HG03175 (cell line): ENCODE results near the gene NOMO2.
"Not testable (repeated sequence)": the region's sequence is repeated elsewhere in the genome, so short reads cannot be mapped to it uniquely, and the experiment has no call there.

Source experiments
- ATAC-seq: cut with Tn5 transposase; IDR thresholded peaks from one replicate; pipeline ENCODE4 v1.9.1; 2021; ENCODE audit warnings: mild to moderate bottlenecking, moderate library complexity; ENCODE audit not compliant: unreplicated experiment

The NOMO2 gene

GRCh38 chr16:18561727-18562314 is at the start of gene NOMO2:
Gene NOMO2, minus strand, starts transcription at chr16:18562097. Its CDS starts 57 bp downstream, at chr16:18562040.
- peak; percentile 96 for ATAC-seq

GRCh38 chr16:18610147-18610803 is 48.4 kb upstream of the NOMO2 start:
- not testable (repeated sequence) for ATAC-seq

- not testable (repeated sequence) for ATAC-seq
Observed at GRCh38 chr16:18608271-18608670, 46.4 kb upstream of the NOMO2 start.

GRCh38 chr16:18603572-18604246 is 41.8 kb upstream of the NOMO2 start:
- not testable (repeated sequence) for ATAC-seq

GRCh38 chr16:18598582-18598981 is 36.7 kb upstream of the NOMO2 start:
- ATAC-seq = not testable (repeated sequence)

GRCh38 chr16:18597734-18598133 is 35.8 kb upstream of the NOMO2 start:
- not testable (repeated sequence) for ATAC-seq

GRCh38 chr16:18597319-18597718 is 35.4 kb upstream of the NOMO2 start:
- not testable (repeated sequence) for ATAC-seq

- not testable (repeated sequence) for ATAC-seq
Observed at GRCh38 chr16:18595796-18596195, 33.9 kb upstream of the NOMO2 start.

- not testable (repeated sequence) for ATAC-seq
Observed at GRCh38 chr16:18594880-18595279, 33.0 kb upstream of the NOMO2 start.

- ATAC-seq = not testable (repeated sequence)
Observed at GRCh38 chr16:18593904-18594303, 32.0 kb upstream of the NOMO2 start.

- not testable (repeated sequence) for ATAC-seq
Observed at GRCh38 chr16:18592982-18593381, 31.1 kb upstream of the NOMO2 start.

- ATAC-seq = not testable (repeated sequence)
Observed at GRCh38 chr16:18591908-18592307, 30.0 kb upstream of the NOMO2 start.

GRCh38 chr16:18591441-18591840 is 29.5 kb upstream of the NOMO2 start:
- not testable (repeated sequence) for ATAC-seq

- not testable (repeated sequence) for ATAC-seq
Observed at GRCh38 chr16:18589806-18590205, 27.9 kb upstream of the NOMO2 start.

GRCh38 chr16:18586560-18587540 is 25.0 kb upstream of the NOMO2 start:
- ATAC-seq = not testable (repeated sequence)

- ATAC-seq = not testable (repeated sequence)
Observed at GRCh38 chr16:18585789-18586188, 23.9 kb upstream of the NOMO2 start.

GRCh38 chr16:18582902-18583301 is 21.0 kb upstream of the NOMO2 start:
- no peak for ATAC-seq

GRCh38 chr16:18580396-18580795 is 18.5 kb upstream of the NOMO2 start:
- ATAC-seq = not testable (repeated sequence)

- not testable (repeated sequence) for ATAC-seq
Observed at GRCh38 chr16:18579261-18579660, 17.4 kb upstream of the NOMO2 start.

GRCh38 chr16:18577942-18578341 is 16.0 kb upstream of the NOMO2 start:
- ATAC-seq = not testable (repeated sequence)

- ATAC-seq = not testable (repeated sequence)
Observed at GRCh38 chr16:18575945-18576344, 14.0 kb upstream of the NOMO2 start.
